GM19099 (cell line): Measurements from ENCODE around the gene MOSPD3.

ENCODE experiments used
- POLR2A ChIP-seq: IDR thresholded peaks from 3 replicates; pipeline ENCODE4 v1.6.1; 2011; ENCODE audit warnings: low read depth; ENCODE audit not compliant: insufficient read length; ENCODE audit errors: extremely low read depth

MOSPD3 gene

DNA sequence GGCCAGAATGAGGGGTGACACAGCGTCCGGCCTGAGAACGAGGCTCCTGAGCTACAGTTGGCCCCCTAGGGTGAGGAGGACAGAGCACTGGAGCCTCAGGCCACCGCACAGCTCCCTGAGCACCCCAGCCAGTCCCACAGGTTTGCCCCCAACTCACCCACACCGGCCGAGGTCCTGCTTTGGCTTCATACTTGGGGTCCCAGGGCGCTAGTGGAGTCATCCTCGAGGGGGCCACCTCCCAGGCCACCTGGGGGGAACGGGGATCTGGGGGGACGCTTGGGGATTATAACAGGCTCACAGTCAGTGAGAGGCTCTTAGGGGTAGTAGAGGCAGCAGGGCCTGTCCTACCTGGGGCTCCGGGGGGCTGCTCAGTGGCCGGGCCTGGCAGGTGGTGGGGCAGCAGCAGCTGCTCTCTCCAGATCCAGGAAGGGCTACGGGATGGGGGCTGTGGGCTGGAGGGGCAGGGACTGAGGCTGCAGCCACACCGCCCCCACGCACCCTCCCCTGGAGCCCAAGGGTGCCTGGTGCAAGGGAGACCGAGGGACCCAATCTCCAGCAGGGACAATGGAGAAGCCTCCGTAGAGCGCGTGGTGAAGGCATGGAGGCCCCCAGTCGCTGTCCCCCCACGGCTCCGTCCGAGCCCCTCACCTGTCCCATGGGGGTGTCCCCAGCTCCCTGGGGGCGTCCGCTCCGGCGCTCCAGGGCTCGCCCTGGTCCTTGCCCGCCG lies 39.2 kb upstream of the MOSPD3 start:
- TF ChIP-seq POLR2A: no peak

DNA sequence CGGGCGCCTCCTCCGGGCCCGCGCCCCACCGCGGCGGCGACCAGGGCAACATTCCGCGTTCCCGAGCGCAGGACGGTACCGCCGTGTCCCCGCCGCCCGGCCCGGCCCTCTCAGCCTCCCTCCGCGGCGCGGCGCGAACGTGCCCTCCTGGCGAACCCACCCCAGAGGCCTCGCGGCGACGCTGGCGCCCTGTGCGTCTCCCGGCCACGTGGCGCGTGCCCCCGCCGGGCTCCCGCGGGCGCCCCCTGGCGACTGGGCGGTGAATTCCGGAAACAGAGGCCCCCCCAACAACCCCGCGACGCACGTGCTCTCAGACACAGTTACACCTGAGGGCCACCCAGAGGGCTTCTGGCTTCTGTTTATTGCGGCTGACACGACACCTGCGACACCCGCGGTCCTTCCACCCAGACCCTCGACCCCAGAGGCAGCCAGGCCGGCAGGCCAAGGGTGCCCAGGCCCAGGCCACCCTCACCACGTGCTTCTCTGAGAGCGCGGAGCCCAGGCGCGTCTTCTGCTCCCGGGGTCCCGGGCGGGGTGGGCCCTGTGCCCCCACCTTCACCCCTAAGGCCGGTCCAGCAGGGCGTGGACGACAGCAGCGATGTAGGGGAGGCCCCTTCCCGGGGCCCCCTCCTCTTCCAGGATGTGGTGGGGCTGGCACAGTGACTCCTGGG lies 38.5 kb upstream of the MOSPD3 start, which contains the start of gene SAP25:
SAP25 (minus strand) TSS at position 210 of the 671 bp plus-strand sequence; CDS start at position 52, 158 bp downstream.
- no peak for TF ChIP-seq POLR2A

- TF ChIP-seq POLR2A: no peak
Observed at GRCh38 chr7:100574362-100575205, 37.8 kb upstream of the MOSPD3 start.

DNA sequence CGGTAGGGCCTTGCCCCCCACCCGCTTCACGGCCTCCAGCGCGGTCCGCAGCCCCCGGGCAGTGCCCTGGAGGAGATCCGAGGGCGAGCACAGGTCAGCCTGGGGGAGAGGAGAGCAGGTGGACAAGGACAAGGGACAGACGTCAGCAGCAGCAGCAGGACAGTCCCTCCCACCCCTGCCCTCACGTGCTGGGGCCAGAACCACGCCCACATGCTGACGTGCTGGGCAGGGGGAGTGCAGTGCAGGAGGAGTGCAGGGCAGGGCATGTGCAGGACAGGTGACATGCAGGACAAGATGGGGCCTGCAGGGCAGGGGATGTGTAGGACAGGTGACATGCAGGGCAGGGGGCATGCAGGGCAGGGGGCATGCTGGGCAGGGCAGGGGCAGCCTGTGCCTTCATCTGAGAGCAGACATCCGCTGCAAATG lies 37.1 kb upstream of the MOSPD3 start:
- TF ChIP-seq POLR2A: no peak

DNA sequence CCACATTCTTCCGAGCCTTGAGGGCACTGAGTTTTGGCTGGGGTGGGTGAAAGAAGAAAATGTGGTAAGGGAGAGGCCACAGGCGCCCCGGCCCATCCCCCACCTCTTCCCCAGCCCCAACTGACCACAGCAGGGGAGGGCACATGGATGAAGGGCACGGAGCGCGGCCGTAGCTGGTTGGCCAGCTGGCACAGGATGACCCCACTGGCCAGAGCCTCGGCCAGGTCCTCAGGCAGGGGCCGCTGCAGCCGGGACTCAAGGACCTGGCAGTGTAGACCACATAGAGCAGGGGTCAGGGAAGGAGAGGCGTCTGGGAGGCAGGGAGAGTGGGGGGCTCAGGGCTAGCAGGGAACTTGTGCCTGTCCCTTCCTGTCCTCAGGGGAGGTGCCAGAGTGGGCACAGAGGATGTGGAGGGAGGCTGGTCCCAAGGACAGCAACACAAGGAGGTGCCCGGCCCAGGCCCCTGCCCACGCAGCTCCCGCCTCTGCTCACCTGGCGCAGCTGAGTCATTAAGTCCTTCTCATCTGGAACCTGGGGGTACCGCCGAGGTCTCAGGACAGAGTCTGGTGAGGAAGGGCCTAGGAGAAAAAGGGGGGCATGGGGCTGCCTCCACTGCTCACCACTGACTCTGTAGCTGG lies 36.5 kb upstream of the MOSPD3 start:
- TF ChIP-seq POLR2A: no peak

- TF ChIP-seq POLR2A: no peak
Observed at GRCh38 chr7:100576384-100576993, 35.9 kb upstream of the MOSPD3 start.

DNA sequence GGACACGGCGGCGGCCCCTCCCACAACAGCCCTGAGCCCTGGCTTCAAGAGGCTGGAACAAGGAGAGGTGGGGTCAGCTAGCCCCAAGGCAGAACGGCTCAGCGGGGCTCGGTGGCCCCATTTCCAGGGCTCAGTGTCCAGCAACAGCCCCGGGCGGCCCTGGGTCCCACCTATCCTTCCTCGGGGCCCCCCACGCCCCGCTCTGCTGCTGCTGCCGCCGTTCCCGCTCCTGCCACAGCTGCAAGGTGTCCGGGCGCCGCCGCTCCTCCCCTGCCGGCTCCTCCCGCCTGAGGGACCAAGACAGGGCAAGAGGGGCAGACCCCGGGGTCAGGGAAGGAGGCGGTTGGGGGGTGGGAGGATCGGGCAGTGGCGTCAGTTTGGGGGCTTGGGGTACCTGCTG lies 35.2 kb upstream of the MOSPD3 start:
- no peak for TF ChIP-seq POLR2A

- no peak for TF ChIP-seq POLR2A
Observed at GRCh38 chr7:100577507-100577906, 34.8 kb upstream of the MOSPD3 start.

GRCh38 chr7:100578246-100579183 lies 33.8 kb upstream of the MOSPD3 start:
- no peak for TF ChIP-seq POLR2A

GRCh38 chr7:100580466-100581283 lies 31.7 kb upstream of the MOSPD3 start:
- TF ChIP-seq POLR2A: no peak

DNA sequence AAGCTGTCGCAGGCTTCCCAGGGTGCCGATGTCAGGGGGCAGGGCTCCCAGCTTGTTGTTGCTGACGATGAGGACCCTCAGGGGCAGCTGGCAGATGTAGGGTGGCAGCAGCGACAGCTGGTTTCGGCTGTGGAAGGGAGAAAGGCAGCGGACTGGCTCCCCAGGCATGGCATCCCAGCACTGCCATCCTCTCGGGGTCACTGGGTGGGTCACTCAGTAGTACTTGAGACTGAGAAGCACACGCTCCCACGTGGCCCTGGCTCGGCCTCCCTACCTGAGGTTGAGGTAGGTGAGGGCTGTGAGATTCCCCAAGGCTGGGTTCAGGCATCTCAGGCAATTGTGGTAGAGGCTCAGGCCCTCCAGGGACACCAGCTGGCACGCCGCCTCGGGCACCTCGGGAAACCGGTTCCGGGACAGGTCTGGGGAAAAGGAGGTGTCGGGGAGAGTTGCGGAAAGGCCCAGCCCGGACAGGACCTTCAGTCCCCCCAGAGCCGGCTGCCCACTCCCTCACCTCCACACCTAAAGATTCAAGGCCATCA lies 30.2 kb upstream of the MOSPD3 start:
- TF ChIP-seq POLR2A: no peak

GRCh38 chr7:100582650-100583049 lies 29.7 kb upstream of the MOSPD3 start:
- no peak for TF ChIP-seq POLR2A
